HEK293 (cell line): ENCODE data around the gene PATL2.

Experiments used
- CTCF ChIA-PET: fragments of 350-600 bp; formaldehyde crosslinking; extraction: SDS; loops from one replicate; lab custom pipeline; 2021; ENCODE audit warnings: antibody characterized with exemption; lab: Yijun Ruan, JAX
- POLR2A ChIA-PET: fragments of 300-600 bp; formaldehyde crosslinking; extraction: SDS; loops from one replicate; lab custom pipeline; 2020; ENCODE audit warnings: antibody characterized with exemption, inconsistent platforms; lab: Yijun Ruan, JAX
- H3K27ac ChIP-seq: fragments of 200-500 bp; sonication (Bioruptor generic); 2 replicates; pipeline ENCODE4 v1.5.1; 2014; ENCODE audit warnings: low read depth, low read length, control low read depth, inconsistent platforms; ENCODE audit errors: extremely low read depth
- H3K36me3 ChIP-seq, 2 experiments: fragments of 200-500 bp in 1 of 2; sonication (Bioruptor generic) in 1 of 2; 1 replicate in 1 of 2; 2 replicates in 1 of 2; pipeline ENCODE4 v1.5.1; 2014 to 2017; ENCODE audit warnings: inconsistent platforms in 2 of 2, low read length in 2 of 2; ENCODE audit not compliant: control insufficient read depth in 2 of 2, insufficient read depth in 1 of 2
- H3K4me1 ChIP-seq: fragments of 200-500 bp; sonication (Bioruptor generic); 2 replicates; pipeline ENCODE4 v1.5.1; 2014; ENCODE audit warnings: mild to moderate bottlenecking, low read length, inconsistent platforms; ENCODE audit not compliant: control insufficient read depth, insufficient read depth
- H3K4me3 ChIP-seq: 2 replicates; pipeline ENCODE4 v1.5.1; 2011; ENCODE audit warnings: low read depth, mild to moderate bottlenecking, control low read depth, low read length, moderate library complexity
- H3K9me3 ChIP-seq: fragments of 200-500 bp; sonication (Bioruptor generic); 2 replicates; pipeline ENCODE4 v1.5.1; 2014; ENCODE audit warnings: low read depth, low read length, inconsistent platforms; ENCODE audit not compliant: control insufficient read depth, insufficient read depth
- BCL11A ChIP-seq: fragments of 450-650 bp; formaldehyde crosslinking; IDR thresholded peaks from 2 replicates; pipeline ENCODE4 v1.5.1; 2016; ENCODE audit warnings: low read depth, missing biosample characterization, missing genetic modification characterization
- BCL11B ChIP-seq: fragments of 450-650 bp; formaldehyde crosslinking; IDR thresholded peaks from 2 replicates; pipeline ENCODE4 v1.5.1; 2016; ENCODE audit warnings: low read depth, missing biosample characterization, missing genetic modification characterization
- ELK4 ChIP-seq: IDR thresholded peaks from 2 replicates; pipeline ENCODE4 v1.6.1; 2011; ENCODE audit warnings: mild to moderate bottlenecking, low read depth, low read length, borderline replicate concordance
- FEZF1 ChIP-seq: fragments of 450-650 bp; formaldehyde crosslinking; IDR thresholded peaks from 2 replicates; pipeline ENCODE4 v1.5.1; 2016; ENCODE audit warnings: missing biosample characterization, missing genetic modification characterization
- KLF17 ChIP-seq: fragments of 450-650 bp; formaldehyde crosslinking; IDR thresholded peaks from 2 replicates; pipeline ENCODE4 v1.5.1; 2016; ENCODE audit warnings: missing biosample characterization, missing genetic modification characterization
- KLF7 ChIP-seq: fragments of 450-650 bp; formaldehyde crosslinking; IDR thresholded peaks from 2 replicates; pipeline ENCODE4 v1.5.1; 2016; ENCODE audit warnings: missing biosample characterization, missing genetic modification characterization, borderline replicate concordance
- KLF8 ChIP-seq: fragments of 450-650 bp; formaldehyde crosslinking; IDR thresholded peaks from 2 replicates; pipeline ENCODE4 v1.5.1; 2016; ENCODE audit warnings: missing biosample characterization, missing genetic modification characterization
- SP7 ChIP-seq: fragments of 450-650 bp; formaldehyde crosslinking; IDR thresholded peaks from 2 replicates; pipeline ENCODE4 v1.5.1; 2016; ENCODE audit warnings: missing biosample characterization, missing genetic modification characterization
- ZBTB48 ChIP-seq: fragments of 450-650 bp; formaldehyde crosslinking; IDR thresholded peaks from 2 replicates; pipeline ENCODE4 v1.5.1; 2016; ENCODE audit warnings: missing biosample characterization, missing genetic modification characterization
- ZBTB8A ChIP-seq: fragments of 450-650 bp; formaldehyde crosslinking; IDR thresholded peaks from 2 replicates; pipeline ENCODE4 v1.5.1; 2016; ENCODE audit warnings: missing biosample characterization, missing genetic modification characterization
- ZNF112 ChIP-seq: fragments of 450-650 bp; formaldehyde crosslinking; IDR thresholded peaks from 2 replicates; pipeline ENCODE4 v1.5.0; 2017; ENCODE audit warnings: missing biosample characterization, missing genetic modification characterization
- ZNF146 ChIP-seq: fragments of 450-650 bp; formaldehyde crosslinking; IDR thresholded peaks from 2 replicates; pipeline ENCODE4 v1.5.1; 2016; ENCODE audit warnings: missing biosample characterization, missing genetic modification characterization
- ZNF175 ChIP-seq: fragments of 450-650 bp; formaldehyde crosslinking; IDR thresholded peaks from 2 replicates; pipeline ENCODE4 v1.5.1; 2016; ENCODE audit warnings: missing biosample characterization, missing genetic modification characterization
- ZNF341 ChIP-seq: fragments of 450-650 bp; formaldehyde crosslinking; IDR thresholded peaks from 2 replicates; pipeline ENCODE4; 2016; ENCODE audit warnings: low read depth, missing biosample characterization, missing genetic modification characterization
- ZNF350 ChIP-seq: fragments of 450-650 bp; formaldehyde crosslinking; IDR thresholded peaks from 2 replicates; pipeline ENCODE4 v1.5.0; 2017; ENCODE audit warnings: missing biosample characterization, mild to moderate bottlenecking, missing genetic modification characterization
- ZNF501 ChIP-seq: fragments of 450-650 bp; formaldehyde crosslinking; IDR thresholded peaks from 2 replicates; pipeline ENCODE4 v1.5.1; 2016; ENCODE audit warnings: missing biosample characterization, missing genetic modification characterization
- ZNF560 ChIP-seq: fragments of 450-650 bp; formaldehyde crosslinking; IDR thresholded peaks from 2 replicates; pipeline ENCODE4 v1.5.1; 2017; ENCODE audit warnings: missing biosample characterization, missing genetic modification characterization, borderline replicate concordance
- ZNF561 ChIP-seq: fragments of 450-650 bp; IDR thresholded peaks from 2 replicates; pipeline ENCODE4 v1.5.1; 2018; ENCODE audit warnings: missing biosample characterization, missing genetic modification characterization, borderline replicate concordance
- ZNF580 ChIP-seq: fragments of 450-650 bp; formaldehyde crosslinking; IDR thresholded peaks from 2 replicates; pipeline ENCODE4 v1.5.1; 2016; ENCODE audit warnings: missing biosample characterization, missing genetic modification characterization
- ZNF639 ChIP-seq: fragments of 450-650 bp; formaldehyde crosslinking; IDR thresholded peaks from 2 replicates; pipeline ENCODE4 v1.5.1; 2016; ENCODE audit warnings: missing biosample characterization, missing genetic modification characterization
- TF ChIP-seq, protein P1 (sequence below): fragments of 450-650 bp; formaldehyde crosslinking; IDR thresholded peaks from 2 replicates; pipeline ENCODE4 v1.5.1; 2016; ENCODE audit warnings: missing biosample characterization, missing genetic modification characterization
- TF ChIP-seq, protein P2 (sequence below): fragments of 450-650 bp; formaldehyde crosslinking; IDR thresholded peaks from 2 replicates; pipeline ENCODE4 v1.5.1; 2017; ENCODE audit warnings: missing biosample characterization, mild to moderate bottlenecking, missing genetic modification characterization, moderate library complexity
- TF ChIP-seq, protein P3 (sequence below): fragments of 450-650 bp; formaldehyde crosslinking; IDR thresholded peaks from 2 replicates; pipeline ENCODE4 v1.5.1; 2017; ENCODE audit warnings: missing biosample characterization, missing genetic modification characterization
- TF ChIP-seq, protein P4 (sequence below): fragments of 450-650 bp; formaldehyde crosslinking; IDR thresholded peaks from 2 replicates; pipeline ENCODE4 v1.5.1; 2016; ENCODE audit warnings: missing biosample characterization, missing genetic modification characterization

PATL2 gene

DNA sequence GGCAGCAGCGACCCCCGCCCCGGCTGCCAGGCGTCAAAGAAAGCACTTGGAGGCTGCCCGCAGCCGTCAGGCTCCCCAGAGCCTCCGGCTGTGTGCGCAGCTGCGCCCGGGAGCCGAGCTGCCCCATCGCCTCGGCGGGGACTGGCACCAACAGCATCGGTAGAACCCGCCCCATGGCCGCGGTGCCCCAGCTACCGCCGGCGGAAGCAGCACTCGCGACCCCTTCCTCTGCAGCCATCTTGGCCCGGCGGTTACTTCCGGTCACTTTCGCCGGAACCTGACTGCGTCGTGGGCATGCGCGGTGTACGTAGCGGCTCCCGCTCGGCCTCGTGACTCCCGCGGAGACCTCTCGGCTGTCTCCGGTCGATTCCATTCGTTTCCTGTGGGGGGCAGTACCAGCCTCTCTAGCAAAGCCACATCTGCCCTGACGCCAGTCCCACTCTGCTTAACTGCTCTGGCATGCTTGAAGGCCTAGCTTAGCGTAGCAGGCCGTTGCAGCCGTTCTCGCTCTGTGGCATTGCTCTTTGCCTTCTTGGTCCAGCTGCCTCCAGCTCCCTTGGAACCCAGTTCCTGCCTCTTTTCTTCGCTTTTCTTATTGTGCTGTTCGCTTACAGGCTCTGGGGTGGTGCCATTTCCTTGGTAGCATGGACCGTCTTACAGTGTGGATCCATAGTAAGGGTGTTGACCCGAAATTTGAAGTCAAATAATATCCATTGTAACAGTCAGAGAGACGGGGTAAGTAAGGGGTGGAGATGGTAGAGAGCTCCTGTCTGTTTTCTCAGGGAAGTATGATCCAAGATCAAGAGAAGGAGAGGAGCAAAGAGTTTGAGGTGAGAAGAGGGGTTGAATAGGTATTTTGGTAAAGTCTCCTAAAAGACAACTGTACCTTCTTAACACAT, 47.5 kb downstream of the PATL2 start, which contains the start of gene SPG11:
Gene SPG11, minus strand, starts transcription at position 253 of the 899 bp plus-strand sequence. Its CDS starts 15 bp downstream, at position 238.
- CTCF ChIA-PET, result interaction anchor here (0.5 to 4.0 kb wide), 28 partner anchors 9 to 563 kb away, joined by 3 to 64 read pairs (median 3); partner anchors contain the start of genes B2M, PATL2 and TRIM69
- H3K36me3 ChIP-seq, result peaks cover 0 to 11% of the 10 kb centered on the region in 2 experiments
- H3K9me3 ChIP-seq, result no peaks in the 10 kb centered on the region
- POLR2A ChIA-PET, result interaction anchor here (0.6 to 2.3 kb wide), 11 partner anchors 19 to 127 kb away, joined by 3 to 28 read pairs (median 5); partner anchors contain the start of genes B2M, EIF3J, PATL2 and TRIM69
- H3K27ac ChIP-seq, result peak within 1 kb of the TSS; percentile 63; the same call in 1 of the 2 replicates
- H3K4me3 ChIP-seq, result peak within 1 kb of the TSS; percentile 93
- no peaks in the 10 kb centered on the region for H3K4me1 ChIP-seq
- TF ChIP-seq ZNF341 (tag by site-specific recombination) (peak; percentile 45), ZNF639 (0 out of 2 replicates have a peak, but pooled peaks have one; percentile 8), ZNF501 (peak; percentile 83), ELK4 (no peak; the same call in 1 of the 2 replicates), ZNF350 (tag by site-specific recombination) (no peak), ZNF560 (no peak), BCL11B (peak; percentile 94), ZNF561 (tag by site-specific recombination) (peak; percentile 29; the same call in 1 of the 2 replicates), SP7 (tag by site-specific recombination) (peak; percentile 54), ZNF146 (tag by site-specific recombination) (0 out of 2 replicates have a peak, but pooled peaks have one; percentile 15), KLF17 (0 out of 2 replicates have a peak, but pooled peaks have one; percentile 50), ZNF175 (tag by site-specific recombination) (no peak), ZNF112 (no peak), ZNF580 (tag by site-specific recombination) (0 out of 2 replicates have a peak, but pooled peaks have one; percentile 25), BCL11A (peak; percentile 94; the same call in 1 of the 2 replicates), ZBTB48 (peak; percentile 33; the same call in 1 of the 2 replicates), KLF7 (tag by site-specific recombination) (no peak; the same call in 1 of the 2 replicates), ZBTB8A (tag by site-specific recombination) (peak; percentile 19; the same call in 1 of the 2 replicates), KLF8 (tag by site-specific recombination) (0 out of 2 replicates have a peak, but pooled peaks have one; percentile 15), FEZF1 (no peak)
- TF ChIP-seq, protein P1, sequence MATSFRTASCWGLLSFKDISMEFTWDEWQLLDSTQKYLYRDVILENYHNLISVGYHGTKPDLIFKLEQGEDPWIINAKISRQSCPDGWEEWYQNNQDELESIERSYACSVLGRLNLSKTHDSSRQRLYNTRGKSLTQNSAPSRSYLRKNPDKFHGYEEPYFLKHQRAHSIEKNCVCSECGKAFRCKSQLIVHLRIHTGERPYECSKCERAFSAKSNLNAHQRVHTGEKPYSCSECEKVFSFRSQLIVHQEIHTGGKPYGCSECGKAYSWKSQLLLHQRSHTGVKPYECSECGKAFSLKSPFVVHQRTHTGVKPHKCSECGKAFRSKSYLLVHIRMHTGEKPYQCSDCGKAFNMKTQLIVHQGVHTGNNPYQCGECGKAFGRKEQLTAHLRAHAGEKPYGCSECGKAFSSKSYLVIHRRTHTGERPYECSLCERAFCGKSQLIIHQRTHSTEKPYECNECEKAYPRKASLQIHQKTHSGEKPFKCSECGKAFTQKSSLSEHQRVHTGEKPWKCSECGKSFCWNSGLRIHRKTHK (tag by site-specific recombination), result no peak
- TF ChIP-seq, protein P2, sequence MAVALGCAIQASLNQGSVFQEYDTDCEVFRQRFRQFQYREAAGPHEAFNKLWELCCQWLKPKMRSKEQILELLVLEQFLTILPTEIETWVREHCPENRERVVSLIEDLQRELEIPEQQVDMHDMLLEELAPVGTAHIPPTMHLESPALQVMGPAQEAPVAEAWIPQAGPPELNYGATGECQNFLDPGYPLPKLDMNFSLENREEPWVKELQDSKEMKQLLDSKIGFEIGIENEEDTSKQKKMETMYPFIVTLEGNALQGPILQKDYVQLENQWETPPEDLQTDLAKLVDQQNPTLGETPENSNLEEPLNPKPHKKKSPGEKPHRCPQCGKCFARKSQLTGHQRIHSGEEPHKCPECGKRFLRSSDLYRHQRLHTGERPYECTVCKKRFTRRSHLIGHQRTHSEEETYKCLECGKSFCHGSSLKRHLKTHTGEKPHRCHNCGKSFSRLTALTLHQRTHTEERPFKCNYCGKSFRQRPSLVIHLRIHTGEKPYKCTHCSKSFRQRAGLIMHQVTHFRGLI (tag by site-specific recombination), result no peak
- TF ChIP-seq, protein P3, sequence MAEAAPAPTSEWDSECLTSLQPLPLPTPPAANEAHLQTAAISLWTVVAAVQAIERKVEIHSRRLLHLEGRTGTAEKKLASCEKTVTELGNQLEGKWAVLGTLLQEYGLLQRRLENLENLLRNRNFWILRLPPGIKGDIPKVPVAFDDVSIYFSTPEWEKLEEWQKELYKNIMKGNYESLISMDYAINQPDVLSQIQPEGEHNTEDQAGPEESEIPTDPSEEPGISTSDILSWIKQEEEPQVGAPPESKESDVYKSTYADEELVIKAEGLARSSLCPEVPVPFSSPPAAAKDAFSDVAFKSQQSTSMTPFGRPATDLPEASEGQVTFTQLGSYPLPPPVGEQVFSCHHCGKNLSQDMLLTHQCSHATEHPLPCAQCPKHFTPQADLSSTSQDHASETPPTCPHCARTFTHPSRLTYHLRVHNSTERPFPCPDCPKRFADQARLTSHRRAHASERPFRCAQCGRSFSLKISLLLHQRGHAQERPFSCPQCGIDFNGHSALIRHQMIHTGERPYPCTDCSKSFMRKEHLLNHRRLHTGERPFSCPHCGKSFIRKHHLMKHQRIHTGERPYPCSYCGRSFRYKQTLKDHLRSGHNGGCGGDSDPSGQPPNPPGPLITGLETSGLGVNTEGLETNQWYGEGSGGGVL (tag by site-specific recombination), result peak; percentile 50; the same call in 1 of the 2 replicates
- TF ChIP-seq, protein P4, sequence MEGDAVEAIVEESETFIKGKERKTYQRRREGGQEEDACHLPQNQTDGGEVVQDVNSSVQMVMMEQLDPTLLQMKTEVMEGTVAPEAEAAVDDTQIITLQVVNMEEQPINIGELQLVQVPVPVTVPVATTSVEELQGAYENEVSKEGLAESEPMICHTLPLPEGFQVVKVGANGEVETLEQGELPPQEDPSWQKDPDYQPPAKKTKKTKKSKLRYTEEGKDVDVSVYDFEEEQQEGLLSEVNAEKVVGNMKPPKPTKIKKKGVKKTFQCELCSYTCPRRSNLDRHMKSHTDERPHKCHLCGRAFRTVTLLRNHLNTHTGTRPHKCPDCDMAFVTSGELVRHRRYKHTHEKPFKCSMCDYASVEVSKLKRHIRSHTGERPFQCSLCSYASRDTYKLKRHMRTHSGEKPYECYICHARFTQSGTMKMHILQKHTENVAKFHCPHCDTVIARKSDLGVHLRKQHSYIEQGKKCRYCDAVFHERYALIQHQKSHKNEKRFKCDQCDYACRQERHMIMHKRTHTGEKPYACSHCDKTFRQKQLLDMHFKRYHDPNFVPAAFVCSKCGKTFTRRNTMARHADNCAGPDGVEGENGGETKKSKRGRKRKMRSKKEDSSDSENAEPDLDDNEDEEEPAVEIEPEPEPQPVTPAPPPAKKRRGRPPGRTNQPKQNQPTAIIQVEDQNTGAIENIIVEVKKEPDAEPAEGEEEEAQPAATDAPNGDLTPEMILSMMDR (tag by site-specific recombination), result peak; percentile 97
